Mesodermal cell (in vitro differentiated cells): ENCODE measurements around the gene SLC25A10.

ENCODE experiments used
- H3K27ac ChIP-seq: 2 replicates; pipeline ENCODE4 v1.7.0; 2013; ENCODE audit warnings: mild to moderate bottlenecking, low read depth, low read length, moderate library complexity; ENCODE audit not compliant: severe bottlenecking
- H3K36me3 ChIP-seq: 2 replicates; pipeline ENCODE4 v1.7.1; 2013; ENCODE audit warnings: mild to moderate bottlenecking, low read length, moderate library complexity; ENCODE audit not compliant: control insufficient read depth, insufficient read depth
- H3K4me1 ChIP-seq: one replicate; pipeline ENCODE4 v1.7.1; 2013; ENCODE audit warnings: mild to moderate bottlenecking, low read length; ENCODE audit not compliant: insufficient read depth, control insufficient read depth, poor library complexity, severe bottlenecking
- H3K4me3 ChIP-seq: 2 replicates; pipeline ENCODE4 v1.7.0; 2013; ENCODE audit warnings: low read length, control low read depth, mild to moderate bottlenecking; ENCODE audit not compliant: insufficient read depth, poor library complexity, severe bottlenecking; ENCODE audit errors: extremely low read depth
- H3K9me3 ChIP-seq: 2 replicates; pipeline ENCODE4 v1.7.1; 2013; ENCODE audit warnings: mild to moderate bottlenecking, low read length, moderate library complexity; ENCODE audit not compliant: control insufficient read depth
- WGBS, 2 experiments: methylation state at CpG; one replicate each; pipeline ENCODE4 v1.1.5; 2013; ENCODE audit warnings: missing lambda C conversion rate in 2 of 2; ENCODE audit not compliant: insufficient coverage in 2 of 2; 5-methylcytosine and 5-hydroxymethylcytosine counted together

SLC25A10 gene

GRCh38 chr17:81706757-81707624 is 5.1 kb upstream of the SLC25A10 start:
- Histone ChIP-seq H3K9me3 (no peaks in the 10 kb centered on the region), H3K4me3 (no peak overlapping the region), H3K4me1 (peaks cover 17% of the 10 kb centered on the region), H3K27ac (no peak overlapping the region), H3K36me3 (peaks cover 46% of the 10 kb centered on the region)
- 96 to 97% methylated on average over 42 to 51 of the region's 54 CpGs for WGBS, 2 experiments

GRCh38 chr17:81707725-81708646 is 4.1 kb upstream of the SLC25A10 start:
- Histone ChIP-seq H3K4me3 (no peak overlapping the region), H3K9me3 (no peaks in the 10 kb centered on the region), H3K4me1 (peaks cover 21% of the 10 kb centered on the region), H3K27ac (no peak overlapping the region), H3K36me3 (peaks cover 43% of the 10 kb centered on the region)
- 96 to 97% methylated on average over 21 to 24 of the region's 25 CpGs for WGBS, 2 experiments

- peaks cover 29% of the 10 kb centered on the region for H3K4me1 ChIP-seq
- no peak overlapping the region for H3K4me3 ChIP-seq
- WGBS, 2 experiments = 93 to 94% methylated on average over 16 to 17 of the region's 17 CpGs
- peaks cover 43% of the 10 kb centered on the region for H3K36me3 ChIP-seq
- no peaks in the 10 kb centered on the region for H3K9me3 ChIP-seq
- H3K27ac ChIP-seq = no peak overlapping the region
These were observed 3.3 kb upstream of the SLC25A10 start for GRCh38 chr17:81708739-81709185.

- Histone ChIP-seq H3K4me3 (peak overlapping the region; percentile 64), H3K27ac (no peak overlapping the region), H3K36me3 (peaks cover 28% of the 10 kb centered on the region), H3K9me3 (no peaks in the 10 kb centered on the region), H3K4me1 (peaks cover 30% of the 10 kb centered on the region)
- 17 to 18% methylated on average over 27 to 29 of the region's 29 CpGs for WGBS, 2 experiments
These were observed 1.4 kb upstream of the SLC25A10 start for GRCh38 chr17:81710514-81711308.

GRCh38 chr17:81712468-81713003 is 452 bp downstream of the SLC25A10 start:
- WGBS, 2 experiments = 3 to 4% methylated on average over 33 to 34 of the region's 41 CpGs
- H3K27ac ChIP-seq = no peak overlapping the region
- H3K36me3 ChIP-seq = peaks cover 13% of the 10 kb centered on the region

GRCh38 chr17:81713004-81713555 is 996 bp downstream of the SLC25A10 start:
- 56 to 67% methylated on average over 14 to 18 of the region's 18 CpGs for WGBS, 2 experiments
- Histone ChIP-seq H3K4me1 (peaks cover 30% of the 10 kb centered on the region), H3K36me3 (peaks cover 13% of the 10 kb centered on the region), H3K4me3 (peak overlapping the region; percentile 64), H3K9me3 (no peaks in the 10 kb centered on the region), H3K27ac (no peak overlapping the region)

More at GRCh38 chr17:81712468-81713003, 452 bp downstream of the SLC25A10 start:
- no peaks in the 10 kb centered on the region for H3K9me3 ChIP-seq
- H3K4me1 ChIP-seq = peaks cover 30% of the 10 kb centered on the region
- H3K4me3 ChIP-seq = peak overlapping the region; percentile 64

- Histone ChIP-seq H3K27ac (no peak overlapping the region), H3K4me1 (peaks cover 30% of the 10 kb centered on the region), H3K36me3 (peaks cover 10% of the 10 kb centered on the region), H3K4me3 (peak overlapping the region; percentile 5), H3K9me3 (no peaks in the 10 kb centered on the region)
- 76 to 84% methylated on average over 32 to 34 of the region's 36 CpGs for WGBS, 2 experiments
These were observed 1.7 kb downstream of the SLC25A10 start for GRCh38 chr17:81713556-81714411.

- Histone ChIP-seq H3K9me3 (no peaks in the 10 kb centered on the region), H3K36me3 (peaks cover 10% of the 10 kb centered on the region), H3K27ac (no peak overlapping the region), H3K4me3 (no peak overlapping the region), H3K4me1 (peaks cover 30% of the 10 kb centered on the region)
- 96 to 97% methylated on average over 26 to 27 of the region's 39 CpGs for WGBS, 2 experiments
These were observed 2.5 kb downstream of the SLC25A10 start for GRCh38 chr17:81714412-81715106.
